ENCODE data around the gene AGR3.
"Not testable (repeated sequence)": the region's sequence is repeated elsewhere in the genome, so short reads cannot be mapped to it uniquely, and the experiment has no call there.

AGR3 gene

GRCh38 chr7:16891338-16891737 lies 9.6 kb upstream of the AGR3 start:
- no peak for FAIRE-seq

DNA sequence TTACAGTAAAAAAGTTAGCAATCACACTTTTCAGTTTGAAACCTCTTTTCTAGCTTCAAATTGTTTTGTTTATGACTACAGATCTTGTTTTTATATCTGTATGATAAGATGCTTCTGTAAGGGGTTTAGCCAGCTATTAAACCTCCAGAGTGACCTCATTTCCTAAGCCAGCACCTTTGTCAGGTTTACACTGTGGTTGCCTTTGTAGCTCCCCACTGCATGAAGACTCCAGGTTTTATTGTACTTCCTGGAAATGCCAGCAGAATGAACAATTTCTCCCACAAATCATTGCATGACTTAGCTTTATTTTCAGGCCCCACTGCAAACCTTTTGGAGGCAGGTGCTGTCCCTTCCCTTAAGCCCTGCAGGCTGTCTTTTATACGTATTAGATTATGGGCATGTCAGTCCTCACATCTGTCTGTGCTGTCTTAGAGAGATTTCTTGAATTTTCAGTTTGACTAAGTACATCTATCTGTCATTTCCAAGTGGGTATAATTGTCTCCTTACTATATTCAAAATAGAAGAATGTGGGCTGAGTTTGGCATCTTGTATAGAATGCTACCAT lies 8.2 kb upstream of the AGR3 start:
- FAIRE-seq: no peak

- FAIRE-seq: no peak
These were observed 7.5 kb upstream of the AGR3 start for GRCh38 chr7:16889305-16889704.

- FAIRE-seq: no peak
These were observed 2.1 kb upstream of the AGR3 start for GRCh38 chr7:16883918-16884317.

DNA sequence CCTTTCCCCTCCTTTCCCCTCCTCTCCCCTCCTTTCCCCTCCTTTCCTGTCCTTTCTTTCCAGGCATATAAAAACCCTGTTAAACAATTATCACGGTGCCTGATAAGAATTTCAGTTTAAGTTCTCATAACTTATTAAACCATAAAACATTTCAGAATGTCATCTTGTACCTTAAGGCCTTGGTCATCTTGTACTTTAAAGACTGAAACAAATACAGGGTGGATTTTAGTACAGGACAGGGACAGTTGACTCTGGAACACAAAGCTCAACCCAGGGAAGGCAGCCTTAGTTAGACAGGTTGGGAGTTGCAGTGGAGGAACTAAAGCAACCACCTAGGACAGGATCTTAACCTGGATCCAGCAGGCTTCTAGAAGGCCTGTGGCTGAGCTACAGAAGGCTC lies 1.2 kb downstream of the AGR3 start:
- no peak for FAIRE-seq

GRCh38 chr7:16879181-16879580 lies 2.6 kb downstream of the AGR3 start:
- FAIRE-seq: no peak

DNA sequence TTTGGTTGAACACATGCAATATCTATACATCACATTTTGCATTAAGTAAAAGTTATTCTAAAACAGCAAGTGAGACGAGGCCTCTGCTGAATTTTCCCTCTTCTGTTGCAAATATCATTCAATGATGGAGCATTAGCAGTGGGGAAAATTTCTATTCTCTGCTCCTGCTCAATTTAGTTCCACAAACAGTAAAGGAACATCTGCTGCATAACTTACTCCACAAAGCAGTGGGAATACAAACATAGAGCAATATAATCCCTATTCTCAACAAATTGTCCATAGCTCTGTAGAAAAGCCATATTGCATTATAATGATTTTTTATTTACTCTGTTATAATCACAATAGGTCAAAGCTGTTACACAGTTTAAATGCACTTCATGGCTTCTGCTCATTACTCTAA lies 5.9 kb downstream of the AGR3 start:
- FAIRE-seq: no peak

GRCh38 chr7:16874066-16874465 lies 7.7 kb downstream of the AGR3 start:
- FAIRE-seq: no peak

DNA sequence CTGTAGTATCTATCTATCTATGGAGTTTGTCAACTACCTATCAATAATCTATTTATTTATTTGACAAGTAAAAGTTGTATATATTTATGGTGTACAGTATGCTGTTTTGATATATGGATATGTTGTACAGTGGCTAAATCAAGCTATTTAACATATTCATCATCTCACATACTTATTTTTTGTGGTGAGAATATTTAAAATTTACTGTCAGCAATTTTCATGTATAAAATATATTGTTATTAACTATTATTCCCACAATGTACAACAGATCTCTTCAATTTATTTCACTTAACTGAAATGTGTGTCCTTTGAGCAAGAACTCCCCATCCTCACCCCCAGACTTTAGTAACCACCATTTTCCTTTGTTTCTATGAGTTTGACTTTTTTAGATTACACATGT lies 14.5 kb downstream of the AGR3 start:
- FAIRE-seq: no peak

GRCh38 chr7:16853189-16853588 lies 28.6 kb downstream of the AGR3 start:
- FAIRE-seq: not testable (repeated sequence)

DNA sequence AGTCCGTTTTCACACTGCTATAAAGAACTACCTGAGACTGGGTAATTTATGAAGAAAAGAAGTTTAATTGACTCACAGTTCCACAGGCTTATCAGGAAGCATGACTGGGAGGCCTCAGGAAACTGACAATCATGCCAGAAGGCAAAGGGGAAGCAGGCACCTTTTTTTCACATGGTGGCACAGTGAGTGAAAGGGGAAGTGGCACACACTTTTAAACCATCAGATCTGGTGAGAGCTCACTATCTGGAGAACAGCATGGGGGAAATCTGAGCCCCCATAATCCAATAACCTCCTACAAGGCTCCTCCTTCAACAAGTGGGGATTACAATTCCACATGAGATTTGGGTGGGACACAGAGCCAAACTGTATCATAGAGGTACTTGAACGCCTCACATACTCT lies 30.0 kb downstream of the AGR3 start:
- FAIRE-seq: no peak

DNA sequence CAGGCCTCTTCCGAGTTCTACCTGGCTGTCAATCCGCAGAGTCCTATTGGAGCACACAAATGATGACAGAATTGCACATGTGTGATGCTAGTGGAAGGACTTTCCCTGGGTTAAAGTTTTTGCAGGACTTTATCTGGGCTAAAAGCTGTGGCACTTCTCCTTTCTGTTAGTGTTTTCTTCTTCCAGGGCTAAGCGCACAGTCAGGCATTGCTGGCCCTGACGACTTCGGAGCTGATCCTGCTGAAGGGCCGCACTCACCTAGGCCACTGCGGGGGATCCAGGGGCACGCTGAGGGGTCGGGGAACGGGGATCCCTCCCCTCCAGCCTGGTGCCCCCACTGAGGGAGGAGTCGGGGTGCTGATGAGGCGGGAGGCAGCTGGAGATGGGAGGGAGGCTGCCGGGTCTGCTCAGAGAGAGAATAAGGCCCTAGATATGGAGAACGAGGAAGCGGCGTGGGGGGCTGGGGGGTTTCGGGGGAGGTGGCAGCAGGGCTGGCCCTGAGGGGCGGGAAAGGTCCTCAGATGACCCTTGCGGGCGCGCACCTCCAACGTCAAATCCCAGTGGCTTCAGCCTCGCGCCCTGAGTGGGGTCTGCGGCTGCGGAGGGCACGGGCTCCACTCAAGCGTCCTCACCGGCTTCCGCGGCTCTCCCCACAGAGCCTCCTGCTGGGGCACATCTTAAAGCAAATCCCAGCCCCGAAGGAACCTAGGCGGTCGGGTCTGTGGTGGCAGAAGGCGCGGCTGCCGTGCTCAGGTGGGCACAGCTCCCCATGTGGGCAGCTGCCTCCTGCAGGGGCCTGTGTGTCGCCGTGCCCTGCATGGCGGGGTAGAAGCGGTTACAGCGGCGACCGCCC lies 30.9 kb downstream of the AGR3 start:
- FAIRE-seq: no peak

DNA sequence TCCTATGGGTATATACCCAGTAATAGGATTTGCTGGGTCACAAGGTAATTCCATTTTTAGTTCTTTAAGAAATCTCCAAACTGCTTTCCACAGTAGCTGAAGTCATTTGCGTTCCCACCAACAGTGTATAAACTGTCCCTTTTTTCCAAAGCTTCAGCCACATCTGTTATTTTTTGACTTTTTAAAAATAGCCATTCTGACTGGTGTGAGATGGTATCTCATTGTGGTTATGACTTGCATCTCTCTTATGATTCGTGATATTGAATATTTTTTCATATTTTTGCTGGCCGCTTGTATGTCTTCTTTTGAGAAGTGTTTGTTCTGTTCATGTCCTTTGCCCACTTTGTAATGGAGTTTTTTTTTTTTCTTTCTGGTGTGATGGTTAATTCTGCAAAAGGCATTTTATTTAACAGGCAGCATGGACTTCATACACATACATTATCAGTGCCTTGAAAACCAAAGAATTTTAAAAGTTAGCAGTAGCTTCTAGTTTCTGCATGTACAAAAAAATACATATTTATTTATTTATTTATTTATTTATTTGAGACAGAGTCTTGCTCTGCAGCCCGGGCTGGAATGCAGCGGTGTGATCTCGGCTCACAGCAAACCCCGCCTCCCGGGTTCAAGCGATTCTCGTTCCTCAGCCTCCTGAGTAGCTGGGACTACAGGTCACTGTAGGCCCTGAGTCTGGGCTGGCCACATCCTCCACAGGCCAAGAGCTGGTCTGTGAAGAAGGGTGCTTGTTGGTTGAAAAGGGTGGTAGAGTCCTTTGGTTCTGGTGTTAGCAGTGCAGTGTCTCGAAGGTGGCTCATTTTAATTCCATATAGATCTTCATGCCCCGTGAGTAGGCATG lies 32.3 kb downstream of the AGR3 start:
- FAIRE-seq: no peak

- FAIRE-seq: no peak
These were observed 34.4 kb downstream of the AGR3 start for GRCh38 chr7:16847381-16847860.

DNA sequence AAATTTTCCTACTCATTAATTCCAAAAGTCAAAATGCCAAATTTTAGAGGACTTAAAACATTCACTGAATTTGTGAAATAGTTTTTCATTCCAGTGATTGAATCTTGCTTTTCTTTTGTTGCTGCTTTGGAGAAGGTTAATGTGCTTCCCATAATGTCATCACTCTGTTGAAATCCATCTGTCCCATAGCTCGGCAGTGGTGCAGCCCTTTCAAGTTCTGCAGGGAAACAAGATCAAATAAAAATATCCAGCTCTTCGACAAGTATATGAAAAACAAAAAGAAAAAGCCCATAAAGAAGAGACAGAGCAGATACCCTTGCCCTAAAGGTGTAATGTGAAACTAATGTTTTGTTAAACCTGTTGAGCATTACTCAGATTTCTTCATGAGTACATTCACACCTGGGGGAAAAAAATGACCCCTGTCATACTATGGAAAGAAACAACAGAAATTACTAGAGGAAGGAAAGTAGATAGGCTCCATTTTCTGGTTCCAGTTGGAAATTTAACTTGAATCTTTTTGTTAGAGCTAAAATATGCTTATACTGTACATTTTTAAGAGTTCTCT lies 35.1 kb downstream of the AGR3 start:
- no peak for FAIRE-seq

DNA sequence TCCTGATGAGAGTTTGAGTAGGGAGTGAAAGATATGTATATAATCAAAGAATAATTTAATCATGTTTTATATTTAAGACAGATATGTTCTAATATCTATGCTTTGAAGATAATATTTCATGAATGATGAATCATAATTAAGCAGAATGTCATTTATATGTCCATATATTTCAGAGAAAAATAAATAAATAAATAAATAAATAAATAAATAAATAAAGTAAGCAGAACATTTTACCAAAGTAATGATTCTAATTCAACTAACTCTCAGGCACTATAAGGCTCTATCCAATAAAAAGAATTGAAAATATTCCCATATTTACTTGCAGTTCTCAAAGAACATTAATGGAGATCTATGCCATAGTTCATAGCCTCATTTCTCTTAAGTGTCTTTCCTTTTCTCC lies 36.0 kb downstream of the AGR3 start:
- FAIRE-seq: peak; percentile 23

- FAIRE-seq: no peak
These were observed 40.1 kb downstream of the AGR3 start for GRCh38 chr7:16841681-16842080.

- no peak for FAIRE-seq
These were observed 41.7 kb downstream of the AGR3 start for GRCh38 chr7:16840094-16840493.

- no peak for FAIRE-seq
These were observed 42.1 kb downstream of the AGR3 start for GRCh38 chr7:16839646-16840045.

GRCh38 chr7:16838891-16839290 lies 42.9 kb downstream of the AGR3 start:
- FAIRE-seq: no peak

DNA sequence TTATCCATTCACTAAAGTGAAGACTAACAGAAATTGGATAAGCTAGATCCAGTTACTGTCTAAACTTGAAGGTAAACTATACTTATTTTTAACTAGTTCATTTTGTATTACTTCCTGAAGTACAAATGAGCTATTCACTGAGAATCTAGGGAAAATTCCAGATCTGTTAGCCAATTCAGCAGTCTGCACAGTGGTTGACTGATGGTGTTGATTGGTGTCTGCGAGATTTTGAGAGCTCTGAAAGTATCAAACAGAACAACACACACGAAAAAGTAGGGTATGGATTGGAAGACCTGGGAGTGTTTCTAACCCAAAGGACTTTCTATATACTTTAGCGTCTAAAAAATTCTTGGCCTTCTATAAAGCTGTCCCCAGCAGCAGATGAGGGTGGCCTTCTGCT lies 43.4 kb downstream of the AGR3 start:
- FAIRE-seq: no peak

DNA sequence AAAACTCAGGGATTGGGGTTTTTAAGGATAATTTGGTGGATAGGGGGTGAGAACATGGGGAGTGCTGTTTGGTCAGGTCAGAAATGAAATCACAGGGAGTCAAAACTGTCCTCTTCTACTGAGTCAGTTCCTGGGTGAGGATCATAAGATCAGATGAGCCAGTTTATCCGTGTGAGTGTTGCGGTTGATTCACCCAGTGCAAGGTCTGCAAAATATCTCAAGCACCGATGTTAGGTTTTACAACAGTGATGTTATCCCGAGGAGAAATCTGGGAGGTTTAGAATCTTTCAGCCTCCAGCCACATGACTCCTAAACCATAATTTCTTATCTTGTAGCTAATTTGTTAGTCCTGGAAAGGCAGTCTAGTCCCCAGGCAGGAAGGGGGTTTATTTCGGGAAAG lies 45.3 kb downstream of the AGR3 start:
- no peak for FAIRE-seq

- no peak for FAIRE-seq
These were observed 48.4 kb downstream of the AGR3 start for GRCh38 chr7:16833373-16833772.

Measured in G401.6 (cell line).